SJCRH30 (cell line): ENCODE measurements around the gene MOB4. TPM values are rescaled to one million over a fixed set of nuclear protein-coding genes. Genes with fewer than 3 reads are reported as not detected.
"Not testable (repeated sequence)": the region's sequence is repeated elsewhere in the genome, so short reads cannot be mapped to it uniquely, and the experiment has no call there.

ENCODE experiments used
- DNase-seq, 2 experiments: peaks; one replicate each; pipeline ENCODE4 v3.0.0-alpha.2; 2015 to 2020
- H3K27ac ChIP-seq: fragments of 250-450 bp; sonication (Bioruptor Pico); 2 replicates; pipeline ENCODE4 v1.5.1; 2020; ENCODE audit warnings: mild to moderate bottlenecking, moderate library complexity
- H3K27me3 ChIP-seq: fragments of 250-450 bp; sonication (Bioruptor Pico); 2 replicates; pipeline ENCODE4 v1.5.1; 2020; ENCODE audit warnings: mild to moderate bottlenecking, moderate library complexity
- H3K36me3 ChIP-seq: fragments of 250-450 bp; sonication (Bioruptor Pico); 2 replicates; pipeline ENCODE4 v1.5.1; 2020; ENCODE audit warnings: mild to moderate bottlenecking, moderate library complexity
- H3K4me1 ChIP-seq: fragments of 250-450 bp; sonication (Bioruptor Pico); 2 replicates; pipeline ENCODE4 v1.5.1; 2020; ENCODE audit warnings: mild to moderate bottlenecking, moderate library complexity
- H3K4me3 ChIP-seq: fragments of 250-450 bp; sonication (Bioruptor Pico); 2 replicates; pipeline ENCODE4 v1.5.1; 2020; ENCODE audit warnings: mild to moderate bottlenecking, moderate library complexity
- H3K9me3 ChIP-seq: fragments of 250-450 bp; sonication (Bioruptor Pico); replicated peaks from 2 replicates; pipeline ENCODE4 v1.5.1; 2020; ENCODE audit warnings: mild to moderate bottlenecking, moderate library complexity
- total RNA-seq: library from RNA; depleted of rRNA; stranded (reverse); fragments of >200 nt; shearing (Covaris generic); gene quantifications from 2 replicates; pipeline ENCODE4 v1.2.3, GENCODE V29; 2014

Gene MOB4
- total RNA-seq, 1 experiment from 2014 or later = 71.1 TPM

- Histone ChIP-seq H3K4me3 (no peak overlapping the region), H3K27me3 (no peaks in the 10 kb centered on the region), H3K4me1 (no peaks in the 10 kb centered on the region), H3K27ac (no peak overlapping the region), H3K36me3 (peaks cover 28% of the 10 kb centered on the region), H3K9me3 (no peaks in the 10 kb centered on the region)
- DNase-seq = no peak
Measured at GRCh38 chr2:197548582-197548981, 32.7 kb downstream of the MOB4 start.

- H3K27me3 ChIP-seq, DNase-seq, H3K27ac ChIP-seq, H3K4me3 ChIP-seq, H3K9me3 ChIP-seq, H3K4me1 ChIP-seq: not testable (repeated sequence)
- H3K36me3 ChIP-seq = peaks cover 27% of the 10 kb centered on the region
Measured at GRCh38 chr2:197551260-197551659, 35.4 kb downstream of the MOB4 start.

- Histone ChIP-seq H3K4me1 (no peaks in the 10 kb centered on the region), H3K9me3 (no peaks in the 10 kb centered on the region), H3K27ac (no peak overlapping the region), H3K27me3 (no peaks in the 10 kb centered on the region), H3K4me3 (no peak overlapping the region), H3K36me3 (peaks cover 26% of the 10 kb centered on the region)
- DNase-seq = no peak
Measured at GRCh38 chr2:197555467-197555866, 39.6 kb downstream of the MOB4 start.

- no peaks in the 10 kb centered on the region for H3K27me3 ChIP-seq
- DNase-seq = no peak
- H3K4me1 ChIP-seq = no peaks in the 10 kb centered on the region
- H3K9me3 ChIP-seq = no peaks in the 10 kb centered on the region
- no peak overlapping the region for H3K27ac ChIP-seq
- no peak overlapping the region for H3K4me3 ChIP-seq
- peaks cover 21% of the 10 kb centered on the region for H3K36me3 ChIP-seq
Measured at GRCh38 chr2:197556456-197556855, 40.6 kb downstream of the MOB4 start.

- Histone ChIP-seq H3K27me3 (no peaks in the 10 kb centered on the region), H3K4me3 (no peak overlapping the region), H3K4me1 (no peaks in the 10 kb centered on the region), H3K36me3 (peaks cover 24% of the 10 kb centered on the region), H3K27ac (no peak overlapping the region), H3K9me3 (no peaks in the 10 kb centered on the region)
- DNase-seq = no peak
Measured at GRCh38 chr2:197558393-197558792, 42.5 kb downstream of the MOB4 start.

GRCh38 chr2:197559681-197560080, 43.8 kb downstream of the MOB4 start:
- Histone ChIP-seq H3K9me3 (no peaks in the 10 kb centered on the region), H3K27me3 (no peaks in the 10 kb centered on the region), H3K4me3 (no peak overlapping the region), H3K4me1 (no peaks in the 10 kb centered on the region), H3K36me3 (peaks cover 14% of the 10 kb centered on the region), H3K27ac (no peak overlapping the region)
- DNase-seq = no peak

- no peak overlapping the region for H3K4me3 ChIP-seq
- DNase-seq = no peak
- H3K27ac ChIP-seq = no peak overlapping the region
- no peaks in the 10 kb centered on the region for H3K9me3 ChIP-seq
- no peaks in the 10 kb centered on the region for H3K27me3 ChIP-seq
- H3K4me1 ChIP-seq = no peaks in the 10 kb centered on the region
- H3K36me3 ChIP-seq = peaks cover 14% of the 10 kb centered on the region
Measured at GRCh38 chr2:197560146-197560665, 44.3 kb downstream of the MOB4 start.

GRCh38 chr2:197571627-197572271, 55.9 kb downstream of the MOB4 start:
- Histone ChIP-seq H3K27ac (no peak overlapping the region), H3K27me3 (no peaks in the 10 kb centered on the region), H3K4me1 (no peaks in the 10 kb centered on the region), H3K9me3 (no peaks in the 10 kb centered on the region; the same call in 1 of the 2 replicates), H3K4me3 (no peak overlapping the region), H3K36me3 (peaks cover 4% of the 10 kb centered on the region; the same call in 1 of the 2 replicates)
- DNase-seq = no peak

- H3K27ac ChIP-seq = no peak overlapping the region
- no peaks in the 10 kb centered on the region; the same call in 1 of the 2 replicates for H3K9me3 ChIP-seq
- H3K4me3 ChIP-seq = no peak overlapping the region
- H3K4me1 ChIP-seq = no peaks in the 10 kb centered on the region
- no peak for DNase-seq
- peaks cover 4% of the 10 kb centered on the region; the same call in 1 of the 2 replicates for H3K36me3 ChIP-seq
- no peaks in the 10 kb centered on the region for H3K27me3 ChIP-seq
Measured at GRCh38 chr2:197573608-197574007, 57.7 kb downstream of the MOB4 start.

- Histone ChIP-seq H3K9me3 (no peaks in the 10 kb centered on the region; the same call in 1 of the 2 replicates), H3K27ac (no peak overlapping the region), H3K4me1 (no peaks in the 10 kb centered on the region), H3K4me3 (no peak overlapping the region), H3K36me3 (no peaks in the 10 kb centered on the region; the same call in 1 of the 2 replicates), H3K27me3 (no peaks in the 10 kb centered on the region)
- DNase-seq = no peak
Measured at GRCh38 chr2:197575987-197576386, 60.1 kb downstream of the MOB4 start.

- H3K36me3 ChIP-seq = no peaks in the 10 kb centered on the region; the same call in 1 of the 2 replicates
Measured at GRCh38 chr2:197576631-197577030, 60.8 kb downstream of the MOB4 start.

GRCh38 chr2:197577446-197577845, 61.6 kb downstream of the MOB4 start:
- Histone ChIP-seq H3K9me3 (no peaks in the 10 kb centered on the region; the same call in 1 of the 2 replicates), H3K4me3 (no peak overlapping the region), H3K36me3 (no peaks in the 10 kb centered on the region; the same call in 1 of the 2 replicates), H3K4me1 (no peaks in the 10 kb centered on the region), H3K27me3 (no peaks in the 10 kb centered on the region), H3K27ac (no peak overlapping the region)
- no peak for DNase-seq

More at GRCh38 chr2:197576631-197577030, 60.8 kb downstream of the MOB4 start:
- Histone ChIP-seq H3K27ac (no peak overlapping the region), H3K9me3 (no peaks in the 10 kb centered on the region; the same call in 1 of the 2 replicates), H3K4me3 (no peak overlapping the region), H3K27me3 (no peaks in the 10 kb centered on the region), H3K4me1 (no peaks in the 10 kb centered on the region)
- DNase-seq = no peak

GRCh38 chr2:197578294-197578693, 62.4 kb downstream of the MOB4 start:
- H3K9me3 ChIP-seq, H3K4me1 ChIP-seq, DNase-seq, H3K36me3 ChIP-seq, H3K27ac ChIP-seq, H3K27me3 ChIP-seq, H3K4me3 ChIP-seq: not testable (repeated sequence)

GRCh38 chr2:197580166-197580565, 64.3 kb downstream of the MOB4 start:
- not testable (repeated sequence) for H3K4me3 ChIP-seq, H3K9me3 ChIP-seq, H3K27ac ChIP-seq, DNase-seq, H3K27me3 ChIP-seq, H3K36me3 ChIP-seq, H3K4me1 ChIP-seq

- not testable (repeated sequence) for DNase-seq, H3K27ac ChIP-seq, H3K9me3 ChIP-seq, H3K4me1 ChIP-seq, H3K27me3 ChIP-seq, H3K36me3 ChIP-seq, H3K4me3 ChIP-seq
Measured at GRCh38 chr2:197587255-197587654, 71.4 kb downstream of the MOB4 start.
